DMS 273 treated with DMSO at 0.1 percent for 48 hours (cell line): ENCODE measurements around the gene HS2ST1.
A peak's percentile ranks its signal among the peaks of the same experiment; 100 is the strongest.
"Not testable (repeated sequence)": the region's sequence is repeated elsewhere in the genome, so short reads cannot be mapped to it uniquely, and the experiment has no call there.

Experiments
- DNase-seq: peaks from one replicate; lab custom pipeline; 2025; lab: John Stamatoyannopoulos, UW

HS2ST1 gene

DNA sequence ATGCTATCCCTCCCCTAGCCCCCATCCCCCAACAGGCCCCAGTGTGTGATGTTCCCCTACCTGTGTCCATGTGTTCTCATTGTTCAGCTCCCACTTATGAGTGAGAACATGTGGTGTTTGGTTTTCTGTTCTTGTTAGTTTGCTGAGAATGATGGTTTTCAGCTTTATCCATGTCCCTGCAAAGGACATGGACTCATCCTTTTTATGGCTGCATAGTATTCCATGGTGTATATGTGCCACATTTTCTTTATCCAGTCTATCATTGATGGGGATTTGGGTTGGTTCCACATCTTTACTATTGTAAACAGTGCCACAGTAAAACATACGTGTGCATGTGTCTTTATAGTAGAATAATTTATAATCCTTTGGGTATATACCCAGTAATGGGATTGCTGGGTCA lies 152.3 kb downstream of the HS2ST1 start:
- not testable (repeated sequence) for DNase-seq

DNA sequence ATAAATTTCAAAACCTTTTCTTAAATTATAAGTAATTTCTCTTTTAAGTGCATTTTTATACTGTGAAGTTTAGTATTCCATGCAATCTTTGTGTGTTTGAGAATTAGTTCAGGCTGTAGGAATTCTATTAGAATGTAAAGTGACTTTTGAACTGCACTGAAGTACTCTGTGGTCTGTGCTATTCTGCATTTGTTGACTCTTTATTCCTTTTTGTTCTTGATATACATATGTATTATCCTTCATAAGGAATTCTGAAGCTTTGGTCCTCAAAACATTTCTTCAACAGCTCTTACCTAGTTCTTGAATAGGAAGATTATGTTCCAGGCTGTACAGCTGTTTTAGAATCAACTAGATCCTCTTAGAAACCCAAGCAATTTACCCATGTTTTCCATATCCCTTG lies 158.0 kb downstream of the HS2ST1 start:
- no peak for DNase-seq

DNA sequence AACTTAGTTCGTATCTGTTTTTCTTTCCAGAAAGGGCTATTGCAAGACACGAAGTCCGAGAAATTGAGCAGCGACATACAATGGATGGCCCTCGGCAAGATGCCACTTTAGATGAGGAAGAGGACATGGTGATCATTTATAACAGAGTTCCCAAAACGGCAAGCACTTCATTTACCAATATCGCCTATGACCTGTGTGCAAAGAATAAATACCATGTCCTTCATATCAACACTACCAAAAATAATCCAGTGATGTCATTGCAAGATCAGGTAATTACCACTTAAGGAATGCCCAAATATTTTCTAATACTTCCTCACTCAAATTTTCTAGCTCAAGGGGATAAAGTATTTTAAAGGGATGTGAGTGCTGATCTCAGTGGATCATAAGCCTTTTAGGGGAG lies 158.5 kb downstream of the HS2ST1 start:
- DNase-seq, result no peak

DNA sequence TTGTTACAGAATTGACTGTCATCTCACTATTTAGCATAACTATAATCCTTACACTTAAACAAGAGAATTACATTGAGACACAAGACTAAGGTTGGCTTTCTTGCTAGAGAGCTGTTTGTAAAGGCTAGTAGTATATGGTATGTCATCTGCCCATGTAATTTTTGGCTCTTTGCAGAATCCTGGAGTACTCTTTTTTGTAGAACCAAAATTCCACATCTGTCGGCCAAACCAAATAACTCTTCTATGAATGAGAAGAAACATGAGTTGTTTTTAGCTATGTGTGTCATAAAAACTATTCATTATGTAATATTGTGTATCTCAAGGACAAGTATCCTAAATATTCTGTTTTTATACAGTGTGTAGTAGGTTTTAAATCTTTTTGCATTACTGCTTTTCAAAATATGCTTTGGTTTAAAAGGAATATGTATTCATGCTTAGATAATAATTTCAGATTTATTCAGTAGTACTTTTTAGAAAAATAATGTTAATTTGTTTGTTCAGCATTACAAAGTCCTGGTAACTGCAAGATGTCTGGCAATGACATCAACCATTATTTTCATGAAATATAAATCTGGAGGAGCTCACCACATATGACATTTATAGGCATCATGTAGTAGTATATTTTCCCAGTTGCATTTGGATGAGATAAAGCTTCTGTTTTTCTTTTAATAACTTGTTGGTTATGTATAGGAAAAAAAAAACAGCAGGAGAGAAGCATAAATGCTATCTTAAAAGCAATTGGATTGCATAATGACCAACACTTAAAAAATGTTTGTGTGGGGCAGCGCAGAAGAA lies 159.8 kb downstream of the HS2ST1 start:
- DNase-seq, result no peak

DNA sequence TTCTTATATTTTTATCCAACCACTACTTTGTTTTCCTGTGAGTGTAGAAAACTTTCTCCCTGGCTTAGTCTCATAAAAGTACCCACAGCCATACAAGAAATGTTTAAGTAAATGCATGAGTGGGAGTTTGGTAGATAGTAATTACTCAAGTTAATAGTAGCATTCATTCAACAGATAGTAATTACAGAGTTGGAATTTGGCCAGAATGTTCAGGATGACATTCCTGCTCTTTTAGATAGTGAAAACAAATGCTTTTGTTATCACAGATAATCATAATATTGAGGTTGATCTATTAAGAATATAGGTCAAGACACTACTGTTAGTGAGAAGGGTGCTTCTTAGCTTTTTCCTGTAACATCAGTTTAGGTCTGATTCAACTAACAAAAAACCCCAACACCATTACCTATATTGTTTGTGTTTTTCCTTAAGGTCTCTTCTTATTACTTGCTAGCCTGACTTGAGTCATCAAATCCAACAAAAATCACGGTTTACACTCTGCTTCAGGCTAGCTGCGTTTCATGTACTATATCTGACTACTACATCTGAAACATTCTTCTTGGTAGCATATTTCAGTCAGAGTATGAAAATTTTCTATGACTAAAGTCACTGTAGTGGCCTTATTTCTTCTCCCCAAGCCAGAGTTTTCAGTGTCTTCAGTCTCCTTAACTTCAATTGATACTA lies 163.7 kb downstream of the HS2ST1 start:
- DNase-seq, result no peak

DNA sequence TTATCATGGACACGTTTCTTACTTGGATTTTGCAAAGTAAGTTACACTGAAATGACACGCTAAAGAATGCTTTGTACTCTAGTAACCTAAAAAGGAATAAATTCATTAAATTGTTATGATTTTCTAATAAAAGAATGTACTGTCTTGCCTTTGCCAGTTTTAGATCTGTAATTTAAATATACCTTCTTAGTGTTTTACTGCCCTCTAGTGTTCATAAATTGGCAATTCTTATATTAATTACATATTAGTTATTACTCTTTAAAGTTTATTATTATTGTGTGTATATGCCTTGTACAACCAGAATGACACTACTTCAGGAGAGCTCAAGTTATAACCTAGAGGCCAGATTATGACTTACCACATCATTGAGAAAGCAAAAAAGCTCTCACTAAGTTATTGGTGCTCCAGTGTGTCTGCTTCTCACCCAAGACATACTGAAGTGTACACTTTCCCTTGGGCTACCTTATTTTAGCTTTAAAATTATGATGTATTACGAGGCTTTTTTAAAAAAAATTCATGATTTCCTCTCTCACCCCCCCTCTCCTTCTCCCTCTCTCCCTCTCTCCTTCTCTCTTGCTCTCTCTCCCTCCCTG lies 169.9 kb downstream of the HS2ST1 start:
- DNase-seq, result peak; percentile 17

DNA sequence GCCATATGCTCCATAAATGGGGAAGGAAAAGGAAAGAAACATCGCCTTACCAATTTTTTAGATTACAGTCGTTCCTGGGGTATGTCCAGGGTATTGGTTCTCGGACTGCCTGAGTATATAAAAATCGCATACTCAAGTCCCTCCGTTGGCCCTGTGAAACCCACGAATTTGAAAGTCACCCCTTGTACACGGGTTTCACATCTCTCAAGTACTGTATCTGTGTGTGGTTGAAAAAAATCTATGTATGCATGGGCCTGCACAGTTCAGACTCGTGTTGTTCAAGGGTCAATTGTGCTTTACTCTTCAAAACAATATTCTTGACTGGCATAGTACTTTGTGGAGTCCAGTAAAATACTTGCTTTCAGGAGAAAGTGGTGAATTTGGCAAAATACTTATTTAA lies 171.7 kb downstream of the HS2ST1 start:
- DNase-seq, result no peak

DNA sequence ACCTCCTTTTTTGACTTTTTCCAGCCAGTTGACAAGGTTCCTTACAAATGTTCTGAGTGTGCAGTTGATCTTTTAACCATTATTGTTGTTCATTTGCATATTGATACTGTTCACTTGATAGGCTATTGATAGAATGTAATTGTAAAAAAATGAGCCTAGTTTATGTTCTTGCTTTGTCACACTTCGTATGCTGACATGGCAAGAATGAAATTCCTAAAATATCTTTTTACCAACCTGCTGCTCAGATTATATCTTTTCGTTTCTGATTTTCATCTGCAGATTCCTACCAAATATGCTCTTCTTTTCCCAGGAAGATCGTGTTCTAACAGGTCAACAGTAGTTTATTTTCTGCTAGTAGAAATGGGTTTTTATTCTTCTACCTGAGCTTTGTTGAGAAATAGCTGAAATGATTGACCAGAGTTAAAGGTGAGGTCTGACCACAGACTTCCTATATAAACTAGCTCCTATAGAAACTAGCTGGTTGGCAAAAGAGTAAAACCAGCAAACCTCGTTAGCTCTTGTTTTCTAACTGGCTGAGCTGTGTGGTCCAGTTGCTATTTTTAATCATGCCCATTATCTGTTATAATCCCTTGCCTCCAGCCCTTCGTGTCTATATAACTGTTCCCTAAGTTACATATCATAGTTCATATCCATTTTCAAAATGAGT lies 174.8 kb downstream of the HS2ST1 start:
- DNase-seq, result no peak

DNA sequence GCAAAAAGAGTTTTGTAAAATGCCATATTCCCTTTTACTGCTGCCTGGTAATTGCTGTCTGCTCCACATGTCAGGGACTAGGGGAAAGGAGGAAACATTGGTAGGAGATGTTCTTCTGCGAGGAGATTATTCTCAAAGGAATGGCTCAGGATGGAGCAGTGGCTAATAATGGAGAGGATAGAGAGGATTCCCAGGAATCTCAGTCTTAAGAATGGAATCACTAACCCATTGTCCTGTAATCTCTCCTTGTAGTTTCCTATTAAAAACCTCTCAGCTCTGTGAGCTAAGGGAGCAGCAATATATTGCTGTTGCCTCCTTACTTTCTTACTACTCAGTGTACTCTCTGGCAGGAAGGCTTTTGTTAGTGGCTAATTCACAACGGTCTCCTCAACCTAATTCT lies 175.4 kb downstream of the HS2ST1 start:
- DNase-seq, result no peak

DNA sequence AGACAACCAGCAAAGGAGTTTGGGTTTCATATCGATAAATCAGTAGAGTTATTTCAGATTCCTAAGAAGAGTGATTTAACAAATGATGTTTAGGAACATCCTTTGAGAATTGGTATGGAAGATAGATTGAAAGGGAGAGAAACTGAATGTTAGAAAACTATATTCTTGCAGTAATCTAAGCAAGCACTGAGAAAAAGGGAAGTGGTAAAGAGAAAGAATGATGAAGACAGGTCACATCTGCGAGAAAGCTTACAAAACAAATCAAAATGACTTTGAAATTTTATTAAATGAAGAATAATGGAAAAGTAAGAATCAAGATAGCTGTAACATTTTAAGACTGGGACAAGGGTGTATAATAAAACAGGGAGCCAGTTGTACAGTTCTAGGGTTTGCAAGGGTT lies 177.0 kb downstream of the HS2ST1 start:
- DNase-seq, result no peak

DNA sequence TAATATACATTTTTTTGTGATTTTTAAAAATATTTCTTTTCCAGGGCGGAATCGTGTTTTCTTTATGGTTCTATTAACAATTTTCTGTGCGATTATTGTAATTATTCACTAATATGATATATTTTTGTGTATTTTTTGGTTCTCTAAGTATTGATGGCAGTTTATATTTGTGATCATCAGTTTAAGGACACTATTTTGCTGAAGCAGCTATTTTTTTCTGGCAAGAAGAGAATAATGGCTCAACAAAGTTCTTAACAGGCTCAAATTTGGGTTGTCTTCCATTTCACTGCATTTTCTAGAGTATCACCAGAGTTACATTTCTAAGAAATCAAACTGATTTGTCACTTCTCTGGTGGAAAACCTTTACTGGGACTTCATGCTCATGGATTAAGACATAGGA lies 178.4 kb downstream of the HS2ST1 start:
- no peak for DNase-seq

DNA sequence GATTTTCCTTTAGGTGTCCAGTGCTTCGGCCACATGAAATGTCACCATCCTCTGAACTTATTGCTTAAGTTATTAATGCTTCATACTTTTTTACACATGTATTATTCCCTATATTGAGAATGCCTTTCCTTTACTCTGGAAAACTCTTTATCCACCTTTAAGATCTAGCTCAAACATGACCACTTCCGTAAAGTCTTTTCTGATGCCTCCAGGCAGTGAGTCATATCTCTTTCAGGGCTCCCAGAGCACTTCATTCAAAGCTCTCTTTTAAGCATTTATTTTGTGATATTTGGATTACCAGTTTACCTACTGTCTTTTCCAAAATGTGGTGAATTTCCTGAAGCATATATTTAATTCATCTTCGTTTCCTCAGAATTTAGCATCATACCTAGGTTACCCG lies 178.9 kb downstream of the HS2ST1 start:
- DNase-seq, result no peak

DNA sequence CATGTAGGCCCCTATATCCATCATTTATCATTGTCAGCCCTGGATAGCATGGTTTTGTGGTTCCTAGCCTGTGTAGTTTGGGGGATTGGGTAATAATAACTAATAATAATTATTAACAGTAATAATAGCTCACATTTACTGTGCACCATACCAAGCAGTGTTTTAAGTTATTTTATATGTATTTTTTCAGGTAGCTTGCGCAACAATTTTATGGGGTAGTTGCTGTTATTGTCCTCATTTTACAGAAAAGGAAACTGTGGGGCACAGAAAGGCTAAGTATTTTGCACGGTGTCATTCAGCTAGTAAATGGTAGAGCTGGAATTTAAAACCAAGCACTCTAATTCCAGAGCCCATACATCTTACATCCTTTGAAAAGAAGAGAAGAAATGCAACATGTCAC lies 179.8 kb downstream of the HS2ST1 start:
- DNase-seq, result no peak

DNA sequence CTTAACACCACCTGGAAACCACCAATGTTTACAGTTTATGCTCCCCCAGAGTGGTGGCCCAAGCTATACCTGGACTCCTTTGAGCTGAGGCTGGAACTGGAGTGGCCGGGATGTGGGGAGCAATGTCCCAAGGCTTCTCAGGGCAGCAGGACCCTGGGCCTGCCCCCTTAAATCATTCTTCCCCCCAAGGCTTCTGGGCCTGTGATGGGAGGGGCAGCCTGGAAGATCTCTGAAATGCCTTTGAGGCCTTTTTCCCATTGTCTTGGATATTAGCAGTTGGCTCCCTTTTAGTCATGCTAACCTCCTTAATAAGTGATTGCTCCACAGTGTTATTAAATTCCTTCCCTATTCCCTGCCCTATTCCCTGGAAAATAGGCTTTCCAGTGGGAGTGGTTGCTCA lies 185.8 kb downstream of the HS2ST1 start:
- no peak for DNase-seq

DNA sequence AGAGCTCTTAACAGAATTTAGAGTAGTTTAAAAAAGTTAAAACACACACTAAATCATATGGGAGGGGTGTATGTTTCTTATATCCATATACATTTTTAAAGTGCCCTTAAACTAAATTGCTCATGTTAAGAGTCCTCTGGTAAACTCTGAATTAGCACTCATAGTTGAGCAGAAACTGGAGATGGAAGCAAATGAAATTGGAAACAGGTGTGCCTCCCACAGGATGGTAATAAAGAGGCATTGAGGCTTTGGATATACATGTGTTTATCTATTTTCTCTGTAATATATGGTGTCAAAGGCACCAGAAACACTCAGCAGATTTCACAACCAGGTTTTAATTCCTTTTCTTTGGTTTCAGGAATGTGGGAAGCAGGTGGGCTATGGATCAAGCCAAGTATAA lies 188.6 kb downstream of the HS2ST1 start:
- no peak for DNase-seq

DNA sequence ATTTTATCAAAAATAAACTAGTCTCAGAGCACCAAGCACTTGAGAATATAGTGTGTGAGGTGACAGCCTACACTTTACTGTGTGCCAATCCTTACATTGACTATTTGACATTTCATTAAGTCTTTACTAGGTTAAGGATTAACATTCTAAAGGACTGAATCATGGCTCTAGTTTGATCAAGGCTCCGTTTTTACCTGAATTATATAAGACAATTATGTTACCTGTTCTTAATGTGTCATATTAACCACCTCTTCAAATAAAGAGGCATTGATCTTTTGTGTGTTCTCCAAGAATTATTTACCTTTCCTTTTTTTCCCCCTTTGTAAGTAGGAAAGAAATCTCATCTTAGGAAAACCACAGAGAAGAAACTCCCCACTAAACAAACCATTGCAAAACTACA lies 189.7 kb downstream of the HS2ST1 start:
- no peak for DNase-seq

DNA sequence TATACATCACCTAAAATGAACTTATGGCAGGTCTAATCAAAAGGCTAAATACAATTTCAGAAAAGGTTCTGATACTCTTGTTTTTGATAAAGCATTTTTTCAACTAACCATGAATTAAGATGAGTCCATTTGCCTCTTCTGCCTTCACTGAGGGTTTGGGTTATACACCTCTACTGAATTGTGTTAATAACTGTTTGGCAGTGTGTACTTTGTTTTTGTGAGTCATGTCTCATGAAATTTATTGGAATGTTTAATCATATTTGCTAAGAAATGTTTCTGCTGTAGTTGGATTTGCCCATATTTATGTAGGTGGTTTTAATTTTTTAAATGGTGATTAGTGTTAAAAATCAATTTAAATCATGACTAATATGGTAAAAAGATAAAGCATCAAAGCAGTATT lies 190.5 kb downstream of the HS2ST1 start:
- DNase-seq, result no peak

DNA sequence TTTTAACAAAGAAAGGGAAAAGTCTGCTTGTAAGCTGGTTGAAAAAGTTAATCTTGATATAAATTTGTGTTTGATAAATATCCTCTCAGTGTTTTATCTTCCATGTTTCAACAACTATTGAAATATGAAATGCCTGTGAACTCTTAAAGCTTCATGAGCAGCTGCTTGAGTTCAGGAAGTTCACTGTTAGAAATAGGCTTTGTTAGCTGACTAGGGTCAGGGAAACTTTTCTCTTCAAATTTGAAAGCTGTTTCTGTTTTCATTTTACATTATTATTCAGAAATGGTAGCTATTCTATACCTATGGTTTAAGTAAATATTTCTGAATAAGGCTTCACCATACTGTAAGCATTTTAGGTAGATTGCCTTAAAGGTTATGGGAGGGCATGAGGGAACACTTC lies 191.7 kb downstream of the HS2ST1 start:
- DNase-seq, result no peak

DNA sequence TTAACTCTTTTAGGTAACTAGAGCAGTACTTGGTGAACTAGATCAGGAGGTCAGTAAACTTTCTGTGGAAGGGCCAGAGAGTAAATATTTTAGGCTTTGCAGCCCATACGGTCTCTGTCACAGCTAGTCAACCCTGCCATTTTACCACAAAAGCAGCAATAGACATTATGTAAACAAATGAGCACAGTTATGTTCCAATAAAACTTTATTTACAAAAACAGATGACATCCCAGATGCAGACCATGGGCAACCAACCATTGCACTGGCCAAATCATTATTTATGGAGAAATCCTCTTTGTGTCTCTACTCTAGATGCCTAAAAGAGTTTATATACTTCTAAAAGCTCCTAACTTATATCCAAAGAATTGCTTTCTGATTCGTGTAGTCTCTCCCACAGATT lies 192.4 kb downstream of the HS2ST1 start:
- DNase-seq, result no peak

DNA sequence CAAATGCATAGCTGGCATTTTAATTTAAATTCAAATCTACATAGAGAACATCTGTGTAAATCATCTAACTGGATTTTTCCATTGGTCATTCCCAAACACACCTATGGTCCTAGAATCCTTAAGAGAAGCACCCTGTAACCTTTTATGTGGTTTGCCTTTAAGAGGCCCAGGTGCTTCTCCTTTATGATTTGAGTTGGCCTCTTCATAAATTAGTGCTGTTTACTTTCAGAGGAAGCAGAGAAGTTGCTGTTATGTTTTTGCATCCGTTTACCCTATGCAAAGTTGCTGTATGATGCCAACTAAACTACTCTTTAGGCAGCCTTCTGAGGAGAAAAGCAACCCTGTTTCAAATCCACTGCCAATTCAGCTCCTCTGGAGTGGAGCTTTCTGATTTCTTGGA lies 193.8 kb downstream of the HS2ST1 start:
- DNase-seq, result no peak

DNA sequence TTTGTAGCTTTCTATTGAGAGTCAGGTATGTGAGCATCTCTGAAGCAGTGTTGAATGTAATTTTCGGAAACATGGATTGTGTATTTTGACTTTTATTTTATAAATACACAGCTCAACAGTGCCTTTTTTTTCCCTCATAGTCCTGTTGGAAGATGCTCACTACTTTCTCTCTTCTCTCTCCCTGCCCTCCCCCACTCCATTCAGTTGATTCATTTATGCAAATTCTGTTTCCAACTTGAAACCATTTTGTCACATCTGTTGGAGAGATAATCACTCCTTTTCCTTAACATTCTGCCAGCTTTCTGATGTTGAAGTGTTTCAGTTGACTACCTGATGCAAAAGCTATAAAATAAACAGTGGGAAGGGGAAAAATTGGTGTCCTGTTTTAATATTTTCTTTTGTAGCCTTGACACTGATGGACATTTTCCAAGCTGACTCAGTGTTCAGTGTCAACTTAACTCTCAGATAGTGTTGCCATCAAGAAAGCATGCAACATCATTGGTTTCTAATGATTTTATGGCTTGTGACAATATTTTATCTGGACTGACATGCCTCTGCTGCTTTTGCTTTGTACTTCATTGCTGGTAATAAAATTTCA lies 194.5 kb downstream of the HS2ST1 start:
- no peak for DNase-seq

DNA sequence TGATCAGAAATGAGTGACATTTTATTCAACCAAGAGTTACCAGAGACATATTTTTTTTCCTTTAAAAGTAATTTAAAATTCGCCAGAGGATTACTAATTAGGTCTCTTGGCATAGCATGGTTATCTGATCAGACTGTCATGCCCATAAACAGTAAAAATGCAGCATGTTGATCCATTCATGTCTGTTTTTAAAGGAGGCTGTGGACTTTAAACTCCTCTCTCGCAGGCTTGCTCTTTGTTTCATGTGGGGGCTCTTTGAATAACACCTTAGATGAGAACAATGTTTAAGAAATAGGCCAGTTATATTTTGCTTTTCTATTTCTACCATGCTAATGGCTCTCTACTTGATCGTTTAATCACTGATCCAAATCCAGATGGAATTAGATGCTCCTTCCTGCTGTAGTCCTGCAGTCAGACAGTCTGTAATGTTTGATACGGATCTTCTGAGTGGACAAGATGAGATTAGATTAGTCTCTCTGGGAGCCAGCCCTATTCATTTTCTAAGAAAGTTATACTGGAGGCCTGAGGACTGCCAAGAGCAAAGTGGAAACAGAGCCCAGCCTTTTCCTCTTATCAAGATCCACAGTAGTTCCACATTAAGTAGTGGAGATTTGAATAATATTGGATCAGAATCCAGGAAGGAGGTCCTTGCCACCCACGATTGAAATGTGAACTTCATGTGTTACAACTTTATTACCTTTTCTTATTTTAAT lies 197.4 kb downstream of the HS2ST1 start:
- no peak for DNase-seq
